OCI-LY3 (cell line): Measurements from ENCODE around the gene SIX1.

Experiments
- EZH2phosphoT487 ChIP-seq: fragments of 200-600 bp; shearing (Covaris generic); IDR thresholded peaks from 2 replicates; pipeline ENCODE4 v1.6.1; 2018; ENCODE audit warnings: antibody characterized with exemption, mixed run types, low read depth
- TF ChIP-seq, protein P1 (sequence below): fragments of 200-600, 300-600 bp; sonication (generic); IDR thresholded peaks from 2 replicates; pipeline ENCODE4 v1.5.1; 2014; ENCODE audit warnings: antibody characterized with exemption, low read length, low read depth

DNA sequence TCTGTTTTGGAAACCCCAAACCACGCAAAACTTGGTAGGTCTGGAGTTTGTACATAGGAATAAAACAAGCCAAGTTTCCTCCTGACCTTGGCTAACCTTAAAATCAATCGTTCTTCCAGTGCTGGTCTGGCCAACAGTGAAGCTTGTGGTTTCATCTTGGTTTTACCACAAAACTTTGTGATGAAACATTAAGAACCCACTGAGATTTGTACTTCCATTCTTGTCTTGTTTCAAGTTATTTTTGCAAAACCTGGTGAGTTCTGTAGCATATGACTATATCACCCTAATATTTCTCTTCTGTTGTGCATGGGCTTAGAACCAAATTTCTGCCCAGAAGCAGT lies 26.4 kb downstream of the SIX1 start:
- TF ChIP-seq, protein P1, sequence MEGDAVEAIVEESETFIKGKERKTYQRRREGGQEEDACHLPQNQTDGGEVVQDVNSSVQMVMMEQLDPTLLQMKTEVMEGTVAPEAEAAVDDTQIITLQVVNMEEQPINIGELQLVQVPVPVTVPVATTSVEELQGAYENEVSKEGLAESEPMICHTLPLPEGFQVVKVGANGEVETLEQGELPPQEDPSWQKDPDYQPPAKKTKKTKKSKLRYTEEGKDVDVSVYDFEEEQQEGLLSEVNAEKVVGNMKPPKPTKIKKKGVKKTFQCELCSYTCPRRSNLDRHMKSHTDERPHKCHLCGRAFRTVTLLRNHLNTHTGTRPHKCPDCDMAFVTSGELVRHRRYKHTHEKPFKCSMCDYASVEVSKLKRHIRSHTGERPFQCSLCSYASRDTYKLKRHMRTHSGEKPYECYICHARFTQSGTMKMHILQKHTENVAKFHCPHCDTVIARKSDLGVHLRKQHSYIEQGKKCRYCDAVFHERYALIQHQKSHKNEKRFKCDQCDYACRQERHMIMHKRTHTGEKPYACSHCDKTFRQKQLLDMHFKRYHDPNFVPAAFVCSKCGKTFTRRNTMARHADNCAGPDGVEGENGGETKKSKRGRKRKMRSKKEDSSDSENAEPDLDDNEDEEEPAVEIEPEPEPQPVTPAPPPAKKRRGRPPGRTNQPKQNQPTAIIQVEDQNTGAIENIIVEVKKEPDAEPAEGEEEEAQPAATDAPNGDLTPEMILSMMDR: no peak
- TF ChIP-seq EZH2phosphoT487: no peak
